Adipose tissue (tissue), 3 donors: ENCODE measurements around the gene ISG15. TPM values are rescaled to one million over a fixed set of nuclear protein-coding genes. Genes with fewer than 3 reads are reported as not detected.

Experiments
- H3K27ac ChIP-seq: one replicate; pipeline ENCODE4 v1.5.1; 2013; ENCODE audit warnings: low read depth, low read length
- WGBS, 3 donors: extraction: QIAGEN DNeasy Blood & Tissue Kit; methylation state at CpG; one replicate each; pipeline ENCODE4 v1.1.7; 2013; 5-methylcytosine and 5-hydroxymethylcytosine counted together
- polyA plus RNA-seq, 3 donors: library from polyadenylated mRNA; stranded (reverse); fragments of 200-250 nt; gene quantifications; one replicate each; pipeline ENCODE4 v1.2.3, GENCODE V29; 2013
- donor health status: healthy with polysubstance abuse.
- donor health status: Bipolar disorder and iron deficiency.
- donor health status: healthy.

Gene ISG15
- polyA plus RNA-seq, 3 donors: 43.7 to 83.5 (median 44.3) TPM

- WGBS, 3 donors: 88 to 90% (median 90%) methylated on average over 19 of the region's 19 CpGs
- no peak overlapping the region for H3K27ac ChIP-seq
These were observed 22.1 kb downstream of the ISG15 start for GRCh38 chr1:1035291-1035943.

GRCh38 chr1:1037366-1038327, 24.4 kb downstream of the ISG15 start:
- no peak overlapping the region for H3K27ac ChIP-seq
- WGBS, 3 donors: 67 to 88% (median 83%) methylated on average over 30 of the region's 30 CpGs

GRCh38 chr1:1038694-1039093, 25.4 kb downstream of the ISG15 start:
- no peak overlapping the region for H3K27ac ChIP-seq
- WGBS, 3 donors: 69 to 89% (median 73%) methylated on average over 5 to 6 of the region's 6 CpGs

GRCh38 chr1:1039145-1039910, 26.0 kb downstream of the ISG15 start:
- WGBS, 3 donors: 29 to 55% (median 41%) methylated on average over 15 to 17 of the region's 17 CpGs

GRCh38 chr1:1040004-1040991, 27.0 kb downstream of the ISG15 start:
- WGBS, 3 donors: 4 to 9% (median 9%) methylated on average over 68 to 99 of the region's 99 CpGs
- no peak overlapping the region for H3K27ac ChIP-seq

More at GRCh38 chr1:1039145-1039910, 26.0 kb downstream of the ISG15 start:
- H3K27ac ChIP-seq: no peak overlapping the region

GRCh38 chr1:1041092-1041523, 27.8 kb downstream of the ISG15 start:
- no peak overlapping the region for H3K27ac ChIP-seq
- 60 to 84% (median 67%) methylated on average over 32 to 57 of the region's 60 CpGs for WGBS, 3 donors

- 93 to 96% (median 93%) methylated on average over 17 to 25 of the region's 25 CpGs for WGBS, 3 donors
- H3K27ac ChIP-seq: no peak overlapping the region
These were observed 28.6 kb downstream of the ISG15 start for GRCh38 chr1:1041873-1042272.

GRCh38 chr1:1042835-1043234, 29.5 kb downstream of the ISG15 start:
- 89 to 95% (median 91%) methylated on average over 8 to 10 of the region's 10 CpGs for WGBS, 3 donors

GRCh38 chr1:1043411-1043810, 30.1 kb downstream of the ISG15 start:
- 94 to 97% (median 95%) methylated on average over 26 to 27 of the region's 27 CpGs for WGBS, 3 donors
- no peak overlapping the region for H3K27ac ChIP-seq

More at GRCh38 chr1:1042835-1043234, 29.5 kb downstream of the ISG15 start:
- H3K27ac ChIP-seq: no peak overlapping the region

GRCh38 chr1:1043921-1044320, 30.6 kb downstream of the ISG15 start:
- no peak overlapping the region for H3K27ac ChIP-seq
- WGBS, 3 donors: 96 to 98% (median 97%) methylated on average over 29 to 33 of the region's 33 CpGs

- WGBS, 3 donors: 91 to 92% (median 92%) methylated on average over 34 of the region's 34 CpGs
- H3K27ac ChIP-seq: no peak overlapping the region
These were observed 31.3 kb downstream of the ISG15 start for GRCh38 chr1:1044455-1045078.

GRCh38 chr1:1045129-1045528, 31.8 kb downstream of the ISG15 start:
- WGBS, 3 donors: 86 to 96% (median 95%) methylated on average over 23 of the region's 23 CpGs
- H3K27ac ChIP-seq: no peak overlapping the region

- WGBS, 3 donors: 93 to 97% (median 94%) methylated on average over 17 to 20 of the region's 20 CpGs
- no peak overlapping the region for H3K27ac ChIP-seq
These were observed 32.9 kb downstream of the ISG15 start for GRCh38 chr1:1046243-1046642.

- no peak overlapping the region for H3K27ac ChIP-seq
- WGBS, 3 donors: 93 to 98% (median 95%) methylated on average over 26 of the region's 26 CpGs
These were observed 33.5 kb downstream of the ISG15 start for GRCh38 chr1:1046767-1047166.

GRCh38 chr1:1047407-1047806, 34.1 kb downstream of the ISG15 start:
- WGBS, 3 donors: 94 to 97% (median 96%) methylated on average over 19 of the region's 19 CpGs
- H3K27ac ChIP-seq: no peak overlapping the region

- no peak overlapping the region for H3K27ac ChIP-seq
- 85 to 92% (median 91%) methylated on average over 20 to 25 of the region's 25 CpGs for WGBS, 3 donors
These were observed 34.7 kb downstream of the ISG15 start for GRCh38 chr1:1047963-1048362.

- H3K27ac ChIP-seq: no peak overlapping the region
- WGBS, 3 donors: 92 to 94% (median 92%) methylated on average over 18 to 24 of the region's 28 CpGs
These were observed 35.5 kb downstream of the ISG15 start for GRCh38 chr1:1048765-1049164.
